T-helper 1 cell treated with Interleukin-12 subunit alpha and Interleukin-12 subunit beta and Interleukin-4 antibody, amounts not matched to agents 30 ng/mL and 1 ng/mL, for 36 hours (primary cell): ENCODE data around the gene TSR3. TPM values are rescaled to one million over a fixed set of nuclear protein-coding genes. Genes with fewer than 3 reads are reported as not detected.

Experiments used
- intact Hi-C: fragments of 100-400 bp; cut with micrococcal nuclease; formaldehyde crosslinking; loops from one replicate; pipeline ENCODE4 v1.15.1; 2024
- total RNA-seq: library from RNA; stranded (reverse); gene quantifications from 2 replicates; pipeline ENCODE4 v1.2.3, GENCODE V29; 2022

The TSR3 gene
- total RNA-seq = 53.7 and 60.0 TPM in 2 replicates

GRCh38 chr16:1351582-1352362, at the start of gene TSR3, which contains the start of gene GNPTG:
TSR3 (minus strand) TSS chr16:1351878; CDS start chr16:1351804, 74 bp downstream.
GNPTG (plus strand) TSS chr16:1351931; CDS start chr16:1351966, 35 bp downstream.
- intact Hi-C loops = loop anchor here (2.0 to 10.0 kb wide), 3 partner anchors 69 to 263 kb away; partner anchors contain the start of genes CRAMP1, IFT140, TELO2 and UQCC4

DNA sequence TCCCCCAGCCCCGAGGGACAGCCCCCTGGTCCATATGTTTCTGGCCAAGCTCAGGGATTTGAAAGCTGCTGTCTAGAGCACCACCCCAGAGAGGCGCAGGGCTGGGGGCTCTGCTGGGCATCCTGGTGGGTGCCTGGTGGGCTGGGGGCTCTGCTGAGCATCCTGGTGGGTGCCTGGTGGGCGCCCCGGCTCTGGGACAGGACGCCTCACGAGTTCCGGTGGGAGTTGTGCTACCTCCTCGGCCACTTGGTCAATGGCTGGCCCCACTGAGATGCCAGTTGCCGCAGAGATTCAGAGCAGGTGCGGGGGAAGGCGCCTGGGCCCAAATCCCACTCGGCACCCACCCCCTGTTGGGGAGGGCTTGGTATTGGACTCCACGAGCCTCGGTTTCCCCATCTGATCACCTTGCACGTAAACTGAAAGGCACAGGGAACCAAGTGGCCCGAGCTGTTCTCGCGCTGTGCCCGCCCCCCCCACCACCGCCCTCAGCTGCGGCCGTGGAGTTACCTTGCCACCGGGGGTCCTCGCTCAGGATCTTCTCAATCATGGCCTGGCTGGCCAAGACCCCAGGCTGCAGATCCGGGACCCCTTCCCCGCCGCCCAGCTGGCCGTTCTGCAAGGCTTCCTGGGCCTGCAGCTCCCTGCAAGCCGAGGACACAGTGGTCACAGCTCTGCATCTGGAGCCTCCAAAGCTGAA, 49.5 kb upstream of the TSR3 start:
- intact Hi-C loops = loop anchor here (1.0 kb wide), 1 partner anchor 65 kb away; no protein-coding TSS in a partner anchor

- intact Hi-C loops = no loop called here
These were observed 47.3 kb upstream of the TSR3 start for GRCh38 chr16:1398826-1399581.

GRCh38 chr16:1398351-1398750, 46.7 kb upstream of the TSR3 start:
- intact Hi-C loops = no loop called here

DNA sequence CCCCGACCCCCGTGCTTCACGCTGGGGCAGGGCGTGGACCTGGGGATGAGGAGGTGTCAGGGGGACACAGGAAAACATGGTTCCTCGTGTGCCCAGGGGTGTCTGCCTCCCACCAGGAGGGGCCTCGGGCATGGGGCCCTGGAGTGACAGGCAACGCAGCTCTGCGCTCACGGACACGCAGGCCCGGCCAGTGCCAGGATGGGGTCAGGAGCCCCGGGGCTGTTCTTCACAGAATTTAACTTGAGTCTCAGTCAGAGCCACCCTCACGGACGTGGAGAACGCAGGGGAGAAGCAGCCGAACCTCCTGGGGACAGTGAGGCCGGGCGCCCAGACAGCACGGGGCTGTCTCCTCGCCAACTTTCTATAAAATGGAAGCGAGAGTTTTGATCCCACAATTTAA, 46.1 kb upstream of the TSR3 start:
- intact Hi-C loops = no loop called here

DNA sequence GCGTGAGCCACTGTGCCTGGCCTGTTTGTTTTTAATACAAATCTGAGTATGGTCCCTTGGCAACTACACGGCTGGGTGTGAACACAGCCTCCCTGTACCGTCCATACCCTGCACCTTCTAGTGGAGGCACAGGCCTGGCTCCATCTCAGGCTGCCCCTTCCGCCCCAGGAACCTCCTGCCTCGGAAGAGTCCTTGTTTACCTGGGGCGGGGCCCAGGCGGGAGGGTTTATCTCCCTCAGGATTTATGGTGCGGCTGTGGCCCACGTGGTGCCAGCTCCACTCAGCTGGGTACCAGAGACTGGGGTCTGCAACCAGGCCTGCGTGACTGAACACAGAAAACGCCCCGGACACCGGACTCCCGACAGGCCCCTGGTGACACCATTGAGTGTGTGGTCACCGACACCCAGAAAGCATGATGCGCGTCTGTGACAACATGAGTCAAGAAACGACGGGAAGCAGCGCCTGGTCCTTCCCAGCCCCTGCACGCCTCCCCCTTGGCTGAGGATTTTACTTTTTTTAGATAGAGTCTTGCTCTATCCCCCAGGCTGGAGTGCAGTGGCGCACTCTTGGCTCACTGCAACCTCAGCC, 43.9 kb upstream of the TSR3 start:
- intact Hi-C loops = no loop called here

DNA sequence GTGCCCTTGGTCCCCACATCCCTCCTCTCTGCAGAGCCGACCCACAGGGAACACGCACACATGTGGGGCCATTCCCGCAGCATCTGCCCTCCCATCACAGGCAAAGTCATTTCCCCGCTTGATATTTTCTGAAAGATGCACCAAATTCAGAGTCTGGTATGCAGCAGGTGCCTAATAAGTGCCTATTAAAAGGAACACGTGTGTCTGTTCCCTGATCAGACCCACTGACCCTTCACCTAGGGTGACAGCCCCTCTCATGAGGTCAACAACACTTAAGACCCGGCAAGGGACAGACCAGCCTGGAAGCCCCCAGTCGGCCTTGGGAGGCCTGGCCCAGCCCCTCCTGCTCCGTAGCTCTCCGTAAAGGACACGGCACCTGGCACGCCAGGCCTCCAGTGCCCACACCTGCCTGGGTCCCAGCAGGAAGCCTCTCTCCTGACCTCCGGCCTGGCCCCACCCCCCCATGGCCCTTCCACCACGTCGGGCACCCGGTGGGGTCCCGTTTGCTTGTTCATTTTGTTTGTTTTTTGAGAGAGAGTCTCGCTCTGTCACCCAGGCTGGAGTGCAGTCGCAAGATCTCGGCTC, 42.8 kb upstream of the TSR3 start:
- intact Hi-C loops = no loop called here

- intact Hi-C loops = no loop called here
These were observed 42.0 kb upstream of the TSR3 start for GRCh38 chr16:1393613-1394176.

DNA sequence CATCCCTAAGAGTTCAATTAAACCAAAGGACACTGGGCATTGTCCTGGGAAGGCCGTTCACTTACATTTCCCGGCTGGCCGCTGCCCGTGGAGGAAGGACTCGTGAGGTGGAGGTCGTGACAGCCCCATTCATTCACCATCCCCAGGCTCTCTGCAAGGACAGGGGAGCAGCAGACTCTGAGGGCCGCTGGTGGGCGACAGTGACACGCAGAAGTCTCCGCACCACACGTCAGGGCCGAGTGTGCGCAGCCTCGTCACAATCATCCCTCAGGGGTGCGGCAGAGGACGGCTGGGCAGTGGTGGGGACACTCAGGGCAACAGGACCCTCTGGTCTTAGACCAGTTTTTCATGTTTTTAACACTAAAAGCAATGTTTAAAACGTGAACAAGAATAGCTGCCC, 41.1 kb upstream of the TSR3 start:
- intact Hi-C loops = no loop called here

DNA sequence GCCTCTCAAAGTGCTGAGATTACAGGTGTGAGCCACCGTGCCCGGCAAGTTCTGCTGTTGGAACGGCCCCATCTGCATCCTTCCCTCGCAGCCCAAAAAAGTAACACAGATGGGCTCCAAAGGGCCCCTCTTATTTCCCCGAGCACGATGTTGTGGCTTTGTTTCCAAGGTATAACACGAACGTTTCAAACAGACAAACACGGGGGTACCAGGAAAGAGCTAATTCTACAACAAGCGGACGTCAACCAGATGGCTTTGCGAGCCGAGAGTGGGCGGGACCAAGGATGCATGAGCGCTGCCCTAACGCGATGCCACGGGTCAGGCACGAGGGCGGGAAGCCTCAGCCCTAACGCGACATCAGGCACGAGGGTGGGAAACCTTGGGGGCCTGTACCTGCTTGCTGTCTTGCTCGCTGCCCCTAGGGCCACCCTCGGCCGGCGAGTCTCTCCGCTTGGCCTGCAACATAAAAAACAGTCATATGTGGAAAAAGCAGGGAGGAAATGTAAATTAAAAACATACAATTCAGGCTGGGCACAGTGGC, 38.6 kb upstream of the TSR3 start:
- intact Hi-C loops = no loop called here

DNA sequence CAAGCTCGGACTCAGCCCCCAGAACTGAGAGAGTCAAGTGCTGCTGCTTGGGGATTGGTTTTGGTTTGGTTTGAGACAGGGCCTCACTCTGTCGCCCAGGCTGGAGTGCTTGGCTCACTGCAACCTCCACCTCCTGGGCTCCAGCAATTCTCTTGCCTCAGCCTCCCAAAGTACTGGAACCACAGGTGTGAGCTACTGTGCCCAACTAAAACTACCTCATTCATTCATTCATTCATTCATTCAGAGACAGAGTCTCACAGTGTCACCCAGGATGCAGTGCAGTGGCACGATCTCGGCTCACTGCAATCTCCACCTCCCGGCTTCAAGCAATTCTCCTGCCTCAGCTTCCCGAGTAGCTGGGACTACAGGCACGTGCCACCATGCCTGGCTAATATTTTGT, 38.1 kb upstream of the TSR3 start:
- intact Hi-C loops = no loop called here

DNA sequence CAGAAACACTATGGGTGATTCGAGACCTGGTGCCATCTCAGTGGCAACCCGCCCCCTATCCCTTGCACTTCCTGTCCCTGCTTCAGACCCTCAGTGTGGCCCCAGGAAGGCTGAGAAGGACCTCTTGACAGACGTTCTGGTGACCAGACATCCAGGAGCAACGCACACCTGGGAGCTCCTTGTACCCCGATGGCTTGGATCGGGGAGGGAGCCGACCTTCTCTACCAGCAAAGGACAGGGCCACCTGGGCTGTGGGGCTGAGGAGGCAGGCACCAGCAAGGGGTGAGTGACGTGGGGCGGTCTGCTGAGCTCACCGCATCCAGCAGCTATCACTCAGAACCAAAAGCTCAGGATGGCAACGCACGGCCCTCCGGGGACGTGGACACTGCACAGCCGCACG, 35.7 kb upstream of the TSR3 start:
- intact Hi-C loops = no loop called here

DNA sequence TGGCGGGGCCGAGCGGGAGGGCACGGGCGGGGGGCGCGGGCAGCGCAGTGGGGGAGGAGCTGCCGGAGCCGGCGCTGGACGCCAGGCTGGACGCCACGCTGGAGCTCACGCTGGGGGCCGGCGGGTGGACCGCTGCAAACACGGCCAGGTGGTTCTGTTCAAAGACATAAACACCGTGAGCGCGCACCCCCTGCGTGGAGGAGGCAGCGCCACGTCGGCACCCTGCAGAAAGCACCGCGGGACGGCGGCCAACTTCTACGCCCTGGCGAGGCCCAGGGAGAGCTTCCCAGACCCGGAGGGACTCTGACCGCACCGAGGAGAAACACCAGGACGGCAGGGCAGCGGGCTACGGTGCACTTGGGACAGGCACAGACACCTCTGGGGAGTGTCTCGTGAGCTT, 33.6 kb upstream of the TSR3 start:
- intact Hi-C loops = no loop called here

DNA sequence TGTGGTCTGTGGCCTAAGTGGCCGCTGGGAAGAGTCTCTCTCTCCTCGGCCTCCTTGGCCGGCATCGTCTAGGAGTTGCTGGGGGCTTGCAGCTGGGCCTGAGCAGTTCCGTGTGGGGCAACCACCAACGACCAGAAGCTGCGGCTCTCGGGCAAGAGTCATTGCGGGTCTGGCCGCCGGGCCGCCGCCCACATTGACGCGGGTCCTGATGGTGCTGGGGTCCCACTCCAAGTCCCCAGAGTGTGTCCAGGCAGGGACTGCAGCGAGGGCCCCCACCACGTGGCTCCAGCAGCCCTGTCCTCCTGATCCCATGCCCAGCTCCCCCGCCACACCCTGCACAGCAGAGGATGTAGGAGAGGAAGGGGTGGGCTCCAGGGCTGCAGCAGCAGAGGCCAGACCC, 31.9 kb upstream of the TSR3 start:
- intact Hi-C loops = loop anchor here (5.0 kb wide), 1 partner anchor 389 kb away; the partner anchor contains the start of genes EME2, MRPS34 and NME3

DNA sequence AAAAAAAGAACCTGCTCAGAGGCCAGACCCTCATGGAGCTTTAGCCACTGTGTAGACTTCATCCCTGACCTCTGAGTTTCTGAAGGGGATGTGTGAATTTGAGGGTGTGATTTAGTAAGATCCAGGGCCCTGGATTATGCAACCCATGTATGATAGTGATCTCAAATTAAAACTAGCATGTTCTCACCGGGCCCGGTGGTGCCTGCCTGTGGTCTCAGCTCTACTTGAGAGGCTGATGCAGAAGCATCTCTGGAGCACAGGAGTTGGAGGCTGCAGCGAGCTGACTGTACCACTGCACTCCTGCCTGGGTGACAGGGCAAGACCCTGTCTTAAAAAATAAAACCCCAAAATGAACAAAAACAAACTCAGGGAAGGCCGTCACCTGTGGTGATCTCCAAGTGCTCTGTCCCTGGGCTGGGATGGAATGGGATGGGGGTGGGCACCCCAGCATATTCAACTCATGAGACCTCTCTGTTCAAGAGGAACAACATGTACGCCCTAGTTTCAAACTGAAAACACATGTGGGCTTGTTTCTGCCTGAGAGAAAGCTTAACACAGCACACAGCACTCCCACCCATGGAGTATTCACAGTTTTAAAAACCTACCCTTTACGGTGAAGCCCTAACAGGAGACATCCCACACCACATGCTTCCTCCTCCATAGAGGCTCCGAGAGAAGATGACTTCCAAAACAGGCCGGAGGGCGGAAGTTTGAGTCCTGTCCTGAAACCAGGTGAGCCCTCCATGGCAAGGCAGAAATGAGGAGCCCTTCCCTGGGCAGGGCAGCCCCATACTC, 30.1 kb upstream of the TSR3 start:
- intact Hi-C loops = loop anchor here (5.0 kb wide), 1 partner anchor 390 kb away; the partner anchor contains the start of genes EME2, MRPS34 and NME3

DNA sequence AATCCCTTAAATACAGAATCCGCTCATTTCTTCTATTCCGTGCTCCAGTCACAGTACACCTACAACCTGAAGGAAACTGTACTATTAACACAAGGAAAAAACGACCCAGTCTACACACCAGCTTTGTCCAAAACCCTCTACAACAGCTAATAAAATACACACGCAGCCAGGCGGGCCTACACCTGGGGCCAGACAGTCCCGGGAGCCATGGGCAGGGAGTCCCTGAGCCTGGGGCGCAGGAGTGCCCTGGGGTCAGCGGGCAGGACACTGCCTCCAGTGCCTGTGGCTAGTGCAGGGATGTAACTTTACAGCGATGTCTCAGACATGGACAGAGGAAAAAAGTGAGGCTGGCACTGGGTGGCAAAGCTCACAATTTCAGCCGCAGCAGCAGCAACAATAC, 28.5 kb upstream of the TSR3 start:
- intact Hi-C loops = loop anchor here (1.0 to 5.0 kb wide), 2 partner anchors 28 to 392 kb away; partner anchors contain the start of genes EME2, MRPS34 and NME3

GRCh38 chr16:1379304-1380076, 27.8 kb upstream of the TSR3 start:
- intact Hi-C loops = loop anchor here (1.0 to 5.0 kb wide), 4 partner anchors 29 to 393 kb away; partner anchors contain the start of genes EME2, MRPS34, NME3 and UBE2I

DNA sequence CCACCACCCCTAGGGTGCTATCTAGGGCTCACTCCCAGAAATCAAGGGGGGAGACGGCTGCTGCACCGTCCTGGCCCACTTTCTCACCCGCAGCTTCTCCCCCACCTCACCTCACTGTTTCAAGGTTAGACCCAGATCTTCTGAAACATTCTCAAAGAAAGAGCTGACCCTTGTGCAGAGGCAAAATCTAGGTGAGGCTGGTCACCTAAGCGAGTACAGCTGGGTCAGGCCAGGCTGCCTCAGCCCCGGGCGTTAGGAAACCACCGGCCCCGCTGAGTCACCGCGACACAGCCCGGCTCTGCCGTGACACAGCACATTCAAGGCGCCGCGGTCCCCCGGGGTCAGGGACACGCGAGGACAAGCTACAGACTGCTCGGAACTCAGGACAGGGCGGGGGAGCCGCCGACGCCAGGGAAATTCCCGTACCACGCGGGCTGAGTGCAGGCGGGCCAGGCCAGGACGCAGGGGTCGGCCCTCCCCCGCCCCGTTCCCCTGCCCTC, 27.2 kb upstream of the TSR3 start:
- intact Hi-C loops = loop anchor here (1.0 to 2.0 kb wide), 2 partner anchors 41 to 70 kb away; partner anchors contain the start of genes UBE2I and UQCC4
